Activated CD8-positive, alpha-beta T cell treated with anti-CD3 and anti-CD28 coated beads, Interleukin-2, amount 10 ng/mL, durations not matched to agents 7 days and 5 days (primary cell): ENCODE measurements around the gene HOXB8. TPM values are rescaled to one million over a fixed set of nuclear protein-coding genes. Genes with fewer than 3 reads are reported as not detected.

Experiments used
- ATAC-seq: fragments of 150-1000 bp; cut with Tn5 transposase; one replicate; pipeline ENCODE4 v1.10.0; 2021; ENCODE audit warnings: moderate library complexity
- CTCF ChIA-PET: fragments of 350-600 bp; sonication (Branson Sonifier 250); formaldehyde crosslinking; loops from one replicate; lab custom pipeline; 2021; ENCODE audit warnings: antibody characterized with exemption; lab: Charles Lee
- POLR2A ChIA-PET: fragments of 350-600 bp; sonication (Branson Sonifier 250); formaldehyde crosslinking; loops from one replicate; lab custom pipeline; 2021; ENCODE audit warnings: antibody characterized with exemption; lab: Charles Lee
- DNase-seq: peaks from one replicate; pipeline ENCODE4 v3.0.0-alpha.2; 2020
- H3K27ac Mint-ChIP-seq: one replicate; pipeline ENCODE4 v1.8.0; 2021; ENCODE audit warnings: mild to moderate bottlenecking, mixed read lengths
- H3K27me3 Mint-ChIP-seq: one replicate; pipeline ENCODE4 v1.8.0; 2021; ENCODE audit warnings: low read depth, mixed read lengths
- H3K36me3 Mint-ChIP-seq: one replicate; pipeline ENCODE4 v1.8.0; 2021; ENCODE audit warnings: low read depth, mixed read lengths
- H3K4me1 Mint-ChIP-seq: one replicate; pipeline ENCODE4 v1.8.0; 2021; ENCODE audit warnings: low read depth, mixed read lengths
- H3K4me3 Mint-ChIP-seq: one replicate; pipeline ENCODE4 v1.8.0; 2021; ENCODE audit warnings: mild to moderate bottlenecking, mixed read lengths
- H3K9me3 Mint-ChIP-seq: one replicate; pipeline ENCODE4 v1.8.0; 2022; ENCODE audit warnings: mixed read lengths; ENCODE audit not compliant: insufficient read depth
- total RNA-seq, 2 experiments: library from RNA; stranded (reverse); gene quantifications; one replicate each; pipeline ENCODE4 v1.2.3, GENCODE V29; 2021

The HOXB8 gene
- total RNA-seq, 2 experiments from 2014 or later = not detected

DNA sequence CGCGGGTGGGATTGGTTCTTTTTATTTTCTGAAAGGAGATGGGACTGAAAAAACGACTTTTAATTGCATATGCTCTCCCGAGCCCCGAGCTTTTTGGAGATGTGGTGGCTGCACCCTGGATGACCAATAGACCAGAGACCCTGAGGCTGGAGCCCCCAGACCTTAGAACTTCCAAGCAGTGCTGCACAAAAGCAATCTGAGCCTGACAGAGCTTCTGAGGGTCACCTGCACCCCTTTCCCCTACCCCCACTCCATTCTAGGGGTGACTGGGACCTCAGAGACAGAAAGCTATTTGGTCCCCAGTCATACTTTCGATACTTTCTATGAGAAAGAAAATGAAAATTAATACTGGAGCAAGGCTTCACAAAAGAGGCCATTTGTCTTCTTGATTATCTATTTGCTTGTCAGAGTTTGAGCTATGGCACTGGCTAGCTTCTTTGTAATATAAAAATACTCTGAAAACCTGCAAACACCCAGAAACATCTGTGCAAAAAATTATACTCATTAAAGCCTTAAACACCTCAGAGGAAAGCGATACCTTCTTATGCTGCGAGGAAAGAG lies 40.5 kb downstream of the HOXB8 start:
- no peak for ATAC-seq
- H3K27me3 Mint-ChIP-seq = peaks cover 8% of the 10 kb centered on the region
- CTCF ChIA-PET = interaction anchor here (0.7 to 1.0 kb wide), 4 partner anchors 28 to 266 kb away, joined by 3 to 5 read pairs (median 3); no protein-coding TSS in a partner anchor

DNA sequence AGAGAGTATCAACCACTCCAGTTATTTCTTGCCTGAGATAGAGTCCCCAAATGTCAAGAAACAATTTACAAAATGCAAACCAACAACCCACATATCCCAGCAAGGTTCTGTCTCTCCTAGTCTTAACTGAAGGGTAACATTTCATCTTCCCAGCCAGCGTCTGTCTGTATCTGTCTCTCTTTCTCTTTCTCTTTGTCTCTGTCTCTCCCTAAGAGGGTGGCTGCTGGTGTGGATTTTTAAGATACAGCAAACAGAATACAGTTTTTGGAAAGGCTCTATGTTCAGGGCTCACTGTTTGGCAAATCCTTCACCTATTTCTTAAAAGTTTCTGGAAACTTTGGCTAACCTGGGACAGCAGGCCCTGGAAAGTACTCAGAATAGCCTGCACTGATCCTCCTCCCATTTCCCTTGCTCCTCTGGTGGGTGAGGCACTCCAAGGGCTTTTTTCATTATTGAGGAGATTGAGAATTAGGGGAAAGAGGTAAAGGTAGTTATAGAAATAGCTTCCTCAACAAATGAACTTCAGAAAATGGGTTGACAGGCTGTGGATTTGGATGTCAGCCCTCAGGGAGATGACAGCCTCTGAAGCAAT lies 43.2 kb downstream of the HOXB8 start:
- ChIA-PET POLR2A (no interaction called here), CTCF (no interaction called here)
- ATAC-seq (no peak), DNase-seq (no peak)
- Mint-ChIP-seq H3K27me3 (peaks cover 6% of the 10 kb centered on the region), H3K36me3 (peaks cover 17% of the 10 kb centered on the region), H3K9me3 (no peaks in the 10 kb centered on the region), H3K4me3 (no peak overlapping the region), H3K27ac (no peak overlapping the region), H3K4me1 (peaks cover 25% of the 10 kb centered on the region)

More for the DNA sequence above, 40.5 kb downstream of the HOXB8 start:
- no peaks in the 10 kb centered on the region for H3K9me3 Mint-ChIP-seq
- H3K4me3 Mint-ChIP-seq = no peak overlapping the region
- H3K27ac Mint-ChIP-seq = no peak overlapping the region
- POLR2A ChIA-PET = interaction anchor here (0.7 kb wide), 2 partner anchors 11 to 24 kb away, joined by 3 read pairs; no protein-coding TSS in a partner anchor
- peaks cover 7% of the 10 kb centered on the region for H3K36me3 Mint-ChIP-seq
- H3K4me1 Mint-ChIP-seq = peaks cover 43% of the 10 kb centered on the region
- no peak for DNase-seq

DNA sequence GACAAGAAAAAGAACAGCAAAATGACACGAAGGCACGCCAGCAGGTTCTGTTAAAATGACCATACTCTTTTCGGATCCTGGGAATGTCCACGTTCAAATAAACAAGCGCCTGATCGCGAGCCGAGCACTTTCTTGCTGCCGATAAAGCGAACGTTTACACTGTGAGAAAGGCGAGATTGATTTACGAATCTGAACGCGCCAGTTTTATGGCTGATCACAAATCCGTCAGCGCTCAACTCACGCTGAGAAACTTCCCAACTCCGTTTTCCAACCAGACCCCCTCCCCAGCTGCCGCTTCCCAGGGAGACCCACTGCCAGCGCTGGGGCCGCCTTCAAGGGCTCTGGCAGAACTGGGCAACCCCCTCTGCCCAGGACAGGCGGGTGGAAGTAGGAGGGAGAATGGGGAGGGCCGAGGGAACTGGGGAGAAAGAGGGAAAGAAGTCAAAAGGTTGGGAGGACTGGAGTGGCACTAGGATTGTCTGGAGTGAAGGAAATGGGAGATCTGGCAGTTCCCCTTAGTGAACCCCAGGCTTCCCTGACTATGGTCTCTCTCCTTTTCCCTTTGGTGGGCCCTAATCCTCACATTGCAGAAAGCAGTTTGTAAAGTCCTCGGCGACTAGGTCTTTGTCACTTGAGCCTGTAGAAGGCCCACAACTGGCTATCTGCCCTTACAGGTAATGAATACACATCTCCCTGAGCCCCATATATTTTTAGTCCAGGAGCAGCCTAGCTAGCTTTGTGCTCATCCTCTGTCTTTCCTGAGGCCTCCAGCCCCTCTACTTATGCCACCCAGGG lies 43.9 kb downstream of the HOXB8 start:
- Mint-ChIP-seq H3K27ac (no peak overlapping the region), H3K9me3 (no peaks in the 10 kb centered on the region), H3K4me1 (peaks cover 20% of the 10 kb centered on the region), H3K4me3 (no peak overlapping the region), H3K36me3 (peaks cover 17% of the 10 kb centered on the region), H3K27me3 (peaks cover 6% of the 10 kb centered on the region)
- ChIA-PET CTCF (interaction anchor here (1.6 kb wide), 1 partner anchor 219 kb away, joined by 4 read pairs; no protein-coding TSS in a partner anchor), POLR2A (no interaction called here)
- ATAC-seq = no peak
- no peak for DNase-seq

DNA sequence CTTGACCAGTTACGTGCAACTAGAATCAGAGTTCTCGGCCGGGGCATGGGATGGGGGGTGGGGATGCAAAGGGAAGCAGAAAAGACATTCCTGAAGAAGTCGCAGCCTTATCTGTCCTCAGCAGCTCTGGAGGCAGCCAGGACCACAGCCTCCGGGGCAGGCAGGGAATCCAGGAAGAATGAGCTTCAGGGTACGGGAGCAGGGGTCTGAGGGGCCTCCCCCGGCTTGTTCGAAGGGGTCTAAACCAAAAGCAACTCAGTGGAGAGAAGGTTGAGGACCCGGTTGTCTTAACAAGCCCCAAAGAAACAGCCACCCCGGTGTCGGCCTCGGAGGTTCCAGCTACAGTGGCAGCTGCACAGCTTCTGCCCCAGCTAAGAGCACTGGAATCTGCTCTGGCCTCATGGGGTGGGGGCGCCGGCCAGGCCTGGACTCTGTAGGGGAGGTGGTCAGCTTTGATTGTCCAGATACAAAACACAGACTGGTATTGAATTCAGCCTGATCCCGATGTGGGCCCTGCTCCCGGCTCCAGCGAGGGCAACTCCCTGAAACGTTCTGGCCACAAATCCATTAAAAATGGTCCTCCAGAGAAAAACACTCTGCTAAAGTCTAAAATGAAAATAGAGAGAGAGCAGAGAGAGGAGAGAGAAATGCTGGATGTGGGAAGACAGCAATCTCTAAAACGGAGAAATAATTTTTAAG lies 44.6 kb downstream of the HOXB8 start:
- DNase-seq (no peak), ATAC-seq (no peak)
- Mint-ChIP-seq H3K27ac (no peak overlapping the region), H3K36me3 (peaks cover 13% of the 10 kb centered on the region), H3K4me1 (peaks cover 14% of the 10 kb centered on the region), H3K4me3 (no peak overlapping the region), H3K27me3 (peaks cover 6% of the 10 kb centered on the region), H3K9me3 (no peaks in the 10 kb centered on the region)
- POLR2A ChIA-PET = interaction anchor here (0.7 kb wide), 1 partner anchor 70 kb away, joined by 3 read pairs; no protein-coding TSS in a partner anchor
- CTCF ChIA-PET = interaction anchor here (1.6 kb wide), 1 partner anchor 218 kb away, joined by 4 read pairs; no protein-coding TSS in a partner anchor

DNA sequence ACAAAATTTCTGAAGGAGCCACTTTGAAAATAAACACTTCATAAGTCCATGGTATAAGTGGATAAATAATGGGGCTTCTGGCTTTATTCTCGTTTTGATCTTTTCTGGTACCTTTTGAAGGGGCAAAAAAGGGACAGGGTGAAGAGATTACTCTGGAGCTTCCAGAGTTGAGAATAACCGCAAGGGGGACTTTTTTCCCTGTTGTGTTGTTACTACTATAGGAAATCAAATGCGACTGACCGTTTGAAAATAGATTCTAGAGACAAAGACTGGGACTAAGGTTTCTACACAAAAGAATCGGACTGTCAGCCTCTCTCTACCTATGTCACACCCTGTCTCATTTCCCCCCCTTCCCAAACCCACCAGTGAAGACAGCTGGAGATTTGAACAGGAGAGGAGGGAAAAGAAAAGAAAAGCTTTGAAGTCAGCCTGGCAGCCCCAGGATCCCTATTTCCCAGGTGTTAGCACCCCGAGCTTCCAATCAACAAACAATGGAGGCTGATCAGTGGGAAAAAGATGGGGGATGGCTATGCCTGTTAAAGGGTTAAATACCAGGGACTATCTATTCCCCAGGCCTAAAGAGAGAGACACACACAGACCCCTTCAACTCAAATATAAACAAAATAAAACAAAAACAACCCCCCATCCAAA lies 45.3 kb downstream of the HOXB8 start:
- Mint-ChIP-seq H3K27me3 (peaks cover 6% of the 10 kb centered on the region), H3K4me1 (peaks cover 9% of the 10 kb centered on the region), H3K27ac (no peak overlapping the region), H3K36me3 (peaks cover 9% of the 10 kb centered on the region), H3K9me3 (no peaks in the 10 kb centered on the region), H3K4me3 (no peak overlapping the region)
- ChIA-PET CTCF (interaction anchor here (1.6 kb wide), 1 partner anchor 217 kb away, joined by 4 read pairs; no protein-coding TSS in a partner anchor), POLR2A (interaction anchor here (0.7 kb wide), 1 partner anchor 70 kb away, joined by 3 read pairs; no protein-coding TSS in a partner anchor)
- ATAC-seq (no peak), DNase-seq (no peak)

DNA sequence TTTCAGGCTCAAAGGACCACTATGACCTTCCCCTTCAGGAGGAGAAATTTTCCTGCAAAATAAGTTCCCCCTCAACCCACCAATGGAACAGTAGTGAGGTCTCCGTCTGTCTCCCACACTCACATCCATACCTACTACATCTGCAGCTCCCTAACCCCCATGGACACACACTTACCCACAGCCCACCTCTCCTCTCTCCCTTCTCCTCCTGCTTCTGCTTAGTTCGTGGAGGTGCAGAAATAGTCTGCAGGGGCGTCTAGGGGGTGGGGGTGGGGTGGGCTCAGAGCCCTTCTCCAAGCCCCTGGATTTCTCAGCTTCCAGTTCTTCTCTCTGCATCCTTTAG lies 45.9 kb downstream of the HOXB8 start:
- H3K9me3 Mint-ChIP-seq = no peaks in the 10 kb centered on the region
- POLR2A ChIA-PET = no interaction called here
- H3K4me1 Mint-ChIP-seq = peaks cover 9% of the 10 kb centered on the region
- H3K4me3 Mint-ChIP-seq = no peak overlapping the region
- CTCF ChIA-PET = no interaction called here
- H3K27ac Mint-ChIP-seq = no peak overlapping the region
- peaks cover 9% of the 10 kb centered on the region for H3K36me3 Mint-ChIP-seq
- DNase-seq (no peak), ATAC-seq (no peak)
- H3K27me3 Mint-ChIP-seq = peaks cover 10% of the 10 kb centered on the region

DNA sequence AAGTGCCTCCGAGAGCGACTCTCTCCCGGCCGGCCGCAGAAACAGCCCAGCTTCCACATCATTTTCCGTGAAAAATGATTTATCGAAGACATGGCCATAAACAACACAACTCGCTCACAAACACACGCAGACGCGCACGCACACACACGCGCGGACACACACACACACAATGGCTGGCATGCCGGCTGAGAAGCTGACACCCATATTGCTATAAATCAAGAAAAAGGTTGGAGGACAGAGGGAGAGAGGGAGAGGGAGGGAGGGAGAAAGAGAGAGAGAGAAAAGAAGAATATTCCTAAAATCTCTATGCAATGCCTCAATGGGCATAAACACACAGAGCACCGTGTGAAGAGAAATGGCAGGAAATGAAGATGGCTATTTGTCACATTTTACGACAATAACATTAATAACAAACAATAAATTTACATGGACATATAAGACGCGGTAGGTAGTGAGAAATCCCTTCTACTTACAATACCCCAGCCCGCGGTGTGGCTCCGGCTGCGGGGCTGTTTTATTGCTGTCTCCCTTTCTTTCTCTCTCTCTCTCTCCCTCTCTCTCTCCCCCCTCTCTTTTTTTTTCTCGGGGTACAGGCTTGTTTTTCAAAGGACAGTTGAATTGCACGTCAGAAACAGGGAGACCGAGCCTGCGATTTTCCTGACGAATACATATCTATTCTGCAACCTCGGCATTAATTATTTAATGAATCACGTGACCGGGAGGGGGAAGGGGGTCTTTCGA lies 46.4 kb downstream of the HOXB8 start:
- peaks cover 8% of the 10 kb centered on the region for H3K4me1 Mint-ChIP-seq
- H3K27me3 Mint-ChIP-seq = peaks cover 10% of the 10 kb centered on the region
- ATAC-seq (no peak), DNase-seq (no peak)
- no peak overlapping the region for H3K4me3 Mint-ChIP-seq
- H3K36me3 Mint-ChIP-seq = peaks cover 9% of the 10 kb centered on the region
- no peaks in the 10 kb centered on the region for H3K9me3 Mint-ChIP-seq
- ChIA-PET POLR2A (no interaction called here), CTCF (interaction anchor here (1.2 kb wide), 1 partner anchor 233 kb away, joined by 5 read pairs; no protein-coding TSS in a partner anchor)
- no peak overlapping the region for H3K27ac Mint-ChIP-seq

DNA sequence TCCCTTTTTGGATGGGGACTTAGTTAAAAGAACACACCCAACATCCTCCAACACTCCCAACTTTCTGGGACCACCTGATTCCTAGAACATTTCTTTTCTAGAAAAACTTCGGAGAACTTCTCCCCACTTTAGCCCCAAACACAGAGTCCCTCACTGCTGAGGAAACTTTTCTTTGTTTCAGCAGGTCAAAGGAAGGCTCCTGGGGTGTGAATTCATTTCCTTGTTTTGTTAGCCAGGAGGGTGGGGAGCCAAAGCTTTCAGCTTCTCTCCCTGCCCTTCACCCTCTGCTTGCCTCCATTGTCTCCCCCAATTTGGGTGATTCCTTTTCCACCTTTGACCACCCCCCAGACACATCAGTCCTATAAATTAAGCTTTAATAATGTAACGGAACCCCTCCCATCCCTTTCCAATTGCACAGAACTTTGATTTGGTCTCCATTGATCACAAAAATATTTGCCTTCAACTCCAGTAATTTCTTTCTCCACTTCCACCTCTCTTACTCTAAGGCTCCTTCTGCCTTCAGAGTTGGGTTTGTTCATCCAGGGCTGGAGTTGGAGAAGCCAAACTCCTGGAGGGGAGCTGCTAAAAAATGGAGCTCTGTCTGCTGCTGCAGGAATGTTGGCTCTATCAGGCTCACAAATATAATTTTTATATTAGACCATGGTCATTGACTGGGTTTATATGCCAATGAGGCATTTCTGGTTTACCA lies 47.3 kb downstream of the HOXB8 start:
- Mint-ChIP-seq H3K9me3 (no peaks in the 10 kb centered on the region), H3K36me3 (peaks cover 9% of the 10 kb centered on the region), H3K4me3 (no peak overlapping the region), H3K4me1 (no peaks in the 10 kb centered on the region), H3K27ac (no peak overlapping the region), H3K27me3 (peaks cover 10% of the 10 kb centered on the region)
- no peak for DNase-seq
- no peak for ATAC-seq
- CTCF ChIA-PET = interaction anchor here (0.9 to 1.2 kb wide), 2 partner anchors 15 to 232 kb away, joined by 3 to 5 read pairs; no protein-coding TSS in a partner anchor
- POLR2A ChIA-PET = no interaction called here

DNA sequence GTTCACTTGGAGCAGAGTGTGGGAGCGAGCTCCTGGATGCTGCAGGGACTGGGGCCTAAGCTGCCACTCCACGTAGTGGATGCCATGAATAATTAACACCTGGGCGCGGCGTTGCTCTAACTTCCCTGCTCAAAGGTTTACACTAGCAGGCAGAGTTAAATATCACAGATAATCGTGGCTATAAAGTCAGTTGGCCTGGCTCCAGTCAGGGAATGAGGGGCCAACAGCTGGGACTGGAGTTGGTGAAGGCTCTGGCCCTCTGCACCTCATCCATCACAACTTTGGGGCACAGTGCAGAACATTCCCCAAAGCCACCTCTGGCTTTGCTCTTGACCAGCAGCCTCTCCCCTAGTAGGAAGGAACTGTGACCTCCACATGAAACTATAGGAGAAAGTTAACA lies 47.9 kb downstream of the HOXB8 start:
- H3K36me3 Mint-ChIP-seq = peaks cover 11% of the 10 kb centered on the region
- ChIA-PET CTCF (interaction anchor here (0.9 to 1.2 kb wide), 2 partner anchors 16 to 231 kb away, joined by 3 to 5 read pairs; no protein-coding TSS in a partner anchor), POLR2A (no interaction called here)
- peaks cover 4% of the 10 kb centered on the region for H3K4me1 Mint-ChIP-seq
- H3K4me3 Mint-ChIP-seq = no peak overlapping the region
- peaks cover 10% of the 10 kb centered on the region for H3K27me3 Mint-ChIP-seq
- H3K9me3 Mint-ChIP-seq = no peaks in the 10 kb centered on the region
- H3K27ac Mint-ChIP-seq = no peak overlapping the region
- ATAC-seq (no peak), DNase-seq (no peak)

DNA sequence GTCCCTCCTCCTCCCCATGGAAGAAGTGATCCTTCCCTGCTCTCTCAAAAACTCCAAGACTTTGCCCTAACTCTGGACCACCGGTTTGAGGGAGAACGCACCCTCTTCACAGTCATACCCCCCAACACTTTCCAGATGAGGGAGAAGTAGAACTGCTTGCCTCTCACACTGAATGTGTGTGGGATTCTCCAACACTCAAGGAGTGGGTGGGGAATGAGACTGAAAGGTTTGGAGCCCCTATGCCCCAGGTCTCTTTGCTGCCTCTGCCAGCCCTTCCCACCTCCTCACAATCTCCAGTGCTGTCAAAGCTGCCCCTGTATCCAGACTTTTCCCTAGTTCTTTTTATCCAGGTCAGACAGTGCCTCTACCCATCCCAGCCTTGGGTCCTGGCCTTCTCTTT lies 48.4 kb downstream of the HOXB8 start:
- no peaks in the 10 kb centered on the region for H3K9me3 Mint-ChIP-seq
- peaks cover 16% of the 10 kb centered on the region for H3K36me3 Mint-ChIP-seq
- ATAC-seq = no peak
- ChIA-PET POLR2A (no interaction called here), CTCF (no interaction called here)
- peaks cover 9% of the 10 kb centered on the region for H3K4me1 Mint-ChIP-seq
- peaks cover 10% of the 10 kb centered on the region for H3K27me3 Mint-ChIP-seq
- H3K4me3 Mint-ChIP-seq = no peak overlapping the region
- DNase-seq = no peak
- no peak overlapping the region for H3K27ac Mint-ChIP-seq
